Breast epithelium (tissue), 3 donors: ENCODE measurements around the gene UNC5B.

Source experiments
- POLR2A ChIP-seq: fragments of 450-650 bp; IDR thresholded peaks from one replicate; pipeline ENCODE4 v1.6.1; 2016; ENCODE audit warnings: antibody characterized with exemption, mild to moderate bottlenecking, moderate library complexity
- POLR2AphosphoS5 ChIP-seq, 3 donors: sonication (generic); formaldehyde crosslinking; IDR thresholded peaks; one replicate each; pipeline ENCODE4 v1.6.1; 2017; ENCODE audit warnings: antibody characterized with exemption in 3 of 3
- TF ChIP-seq, protein P1 (sequence below), 3 donors: fragments of 450-650 bp; IDR thresholded peaks; one replicate each; pipeline ENCODE4 v1.5.1; 2016 to 2017; ENCODE audit warnings: antibody characterized with exemption in 3 of 3, mild to moderate bottlenecking in 3 of 3, moderate library complexity in 3 of 3

DNA sequence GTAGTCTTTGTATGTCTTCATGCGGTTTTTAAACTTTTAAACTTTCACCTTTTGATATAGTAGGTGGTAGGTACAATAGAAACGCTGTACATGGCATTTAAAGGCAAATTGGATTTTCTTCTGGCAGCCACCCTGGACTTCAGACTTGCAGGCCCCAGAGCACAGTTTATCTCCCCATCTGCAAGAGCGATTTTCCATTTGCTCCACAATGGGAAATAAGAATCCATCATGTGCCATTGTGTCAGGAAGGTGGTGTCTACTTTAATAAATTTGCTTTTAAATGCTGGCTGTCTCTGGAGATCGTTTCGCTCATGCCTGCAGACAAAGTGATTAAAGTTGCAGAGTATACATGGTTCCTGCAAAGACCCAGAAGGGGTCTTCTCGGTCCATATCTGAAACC is 38.9 kb downstream of the UNC5B start:
- TF ChIP-seq, protein P1, sequence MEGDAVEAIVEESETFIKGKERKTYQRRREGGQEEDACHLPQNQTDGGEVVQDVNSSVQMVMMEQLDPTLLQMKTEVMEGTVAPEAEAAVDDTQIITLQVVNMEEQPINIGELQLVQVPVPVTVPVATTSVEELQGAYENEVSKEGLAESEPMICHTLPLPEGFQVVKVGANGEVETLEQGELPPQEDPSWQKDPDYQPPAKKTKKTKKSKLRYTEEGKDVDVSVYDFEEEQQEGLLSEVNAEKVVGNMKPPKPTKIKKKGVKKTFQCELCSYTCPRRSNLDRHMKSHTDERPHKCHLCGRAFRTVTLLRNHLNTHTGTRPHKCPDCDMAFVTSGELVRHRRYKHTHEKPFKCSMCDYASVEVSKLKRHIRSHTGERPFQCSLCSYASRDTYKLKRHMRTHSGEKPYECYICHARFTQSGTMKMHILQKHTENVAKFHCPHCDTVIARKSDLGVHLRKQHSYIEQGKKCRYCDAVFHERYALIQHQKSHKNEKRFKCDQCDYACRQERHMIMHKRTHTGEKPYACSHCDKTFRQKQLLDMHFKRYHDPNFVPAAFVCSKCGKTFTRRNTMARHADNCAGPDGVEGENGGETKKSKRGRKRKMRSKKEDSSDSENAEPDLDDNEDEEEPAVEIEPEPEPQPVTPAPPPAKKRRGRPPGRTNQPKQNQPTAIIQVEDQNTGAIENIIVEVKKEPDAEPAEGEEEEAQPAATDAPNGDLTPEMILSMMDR (IDR thresholded peaks at IDR 0.05): no peak
- TF ChIP-seq POLR2A (no peak), POLR2AphosphoS5 (IDR thresholded peaks at IDR 0.05) (no peak)
